ENCODE measurements around the gene XCR1. TPM values are rescaled to one million over a fixed set of nuclear protein-coding genes. Genes with fewer than 3 reads are reported as not detected.
"Not testable (repeated sequence)": the region's sequence is repeated elsewhere in the genome, so short reads cannot be mapped to it uniquely, and the experiment has no call there.

The XCR1 gene
- total and polyA plus RNA-seq, 2 donors (not counting 3 experiments of a cell fraction or from before 2014, with no cell fraction given) = not detected

- H3K36me3 ChIP-seq (ENCODE audit: control insufficient read depth in 2 of 2, extremely low read depth in 1 of 2, insufficient read depth in 2 of 2, low read length in 2 of 2) = no peaks in the 10 kb centered on the region
- TF ChIP-seq CTCF (IDR thresholded peaks at IDR 0.05; ENCODE audit: extremely low read depth in 1 of 2, insufficient read depth in 1 of 2, low read depth in 1 of 2, low read length in 2 of 2) (no peak), FOS (IDR thresholded peaks at IDR 0.05; ENCODE audit: borderline replicate concordance, insufficient read depth, low read length) (no peak), JUN (IDR thresholded peaks at IDR 0.05; ENCODE audit: borderline replicate concordance, insufficient read depth, insufficient read length, low read depth) (no peak), POLR2A (IDR thresholded peaks at IDR 0.05; ENCODE audit: low read depth, low read length) (no peak), EZH2 (IDR thresholded peaks at IDR 0.05; ENCODE audit: borderline replicate concordance, low read depth, low read length, severe bottlenecking) (no peak), MYC (IDR thresholded peaks at IDR 0.05; ENCODE audit: low read depth, low read length) (no peak), GATA2 (IDR thresholded peaks at IDR 0.05; ENCODE audit: insufficient read depth, insufficient read length, low read depth, low read length) (no peak), POLR2AphosphoS5 (IDR thresholded peaks at IDR 0.05; ENCODE audit: insufficient read depth, low read depth, low read length) (no peak)
- H3K9ac ChIP-seq (replicated peaks; ENCODE audit: extremely low read depth, insufficient read depth, low read length) = no peak overlapping the region
- no TSS peak for BruUV-seq (replicated peaks)
- H3K9me3 ChIP-seq (replicated peaks; ENCODE audit: control insufficient read depth, insufficient read depth, low read length) = no peaks in the 10 kb centered on the region
- H4K20me1 ChIP-seq (replicated peaks; ENCODE audit: control insufficient read depth, extremely low read depth, insufficient read depth, low read length) = no peaks in the 10 kb centered on the region
- no peaks in the 10 kb centered on the region for H3K9me1 ChIP-seq (replicated peaks; ENCODE audit: control insufficient read depth, extremely low read depth, insufficient read depth, low read length)
- DNase-seq (ENCODE audit: low read depth, low spot score) = no peak
- H3K4me1 ChIP-seq (ENCODE audit: control insufficient read depth, extremely low read depth, insufficient read depth, low read length) = no peaks in the 10 kb centered on the region
- ChIA-PET CTCF (interaction anchor here (1.4 kb wide), 1 partner anchor 111 kb away, joined by 4 read pairs; no protein-coding TSS in a partner anchor), POLR2A (no interaction called here)
- H3K79me2 ChIP-seq (ENCODE audit: control insufficient read depth, insufficient read depth, low read length) = no peaks in the 10 kb centered on the region
- intact Hi-C loops (cut with micrococcal nuclease) (no loop called here), dilution Hi-C loops (cut with MboI; ENCODE audit: extremely low pct_ligation_motif_present, low sequenced_read_pairs) (no loop called here)
- H3K27ac ChIP-seq (ENCODE audit: insufficient read depth, low read depth, low read length) = no peak overlapping the region
- no peak overlapping the region for H2AFZ ChIP-seq (ENCODE audit: low read depth, low read length)
- H3K4me2 ChIP-seq (ENCODE audit: insufficient read depth, low read length) = no peak overlapping the region
- no peak overlapping the region for H3K4me3 ChIP-seq (replicated peaks in 1 of 3; ENCODE audit: insufficient read depth in 1 of 3, low read depth in 1 of 3, low read length in 3 of 3)
- FAIRE-seq = no peak
- H3K27me3 ChIP-seq (ENCODE audit: control insufficient read depth in 2 of 2, insufficient read depth in 2 of 2, low read length in 2 of 2) = peaks cover 0 to 3% of the 10 kb centered on the region in 2 experiments
Measured at GRCh38 chr3:46049093-46049492, 21.8 kb upstream of the XCR1 start.

GRCh38 chr3:46046231-46046630 is 18.9 kb upstream of the XCR1 start:
- H3K27ac ChIP-seq (ENCODE audit: insufficient read depth, low read depth, low read length); DNase-seq (ENCODE audit: low read depth, low spot score); dilution Hi-C loops (cut with MboI; ENCODE audit: extremely low pct_ligation_motif_present, low sequenced_read_pairs); POLR2A ChIA-PET; CTCF ChIA-PET; BruUV-seq (replicated peaks); H3K27me3 ChIP-seq (ENCODE audit: control insufficient read depth in 2 of 2, insufficient read depth in 2 of 2, low read length in 2 of 2); H3K9me1 ChIP-seq (replicated peaks; ENCODE audit: control insufficient read depth, extremely low read depth, insufficient read depth, low read length); intact Hi-C loops (cut with micrococcal nuclease); H3K4me1 ChIP-seq (ENCODE audit: control insufficient read depth, extremely low read depth, insufficient read depth, low read length); H3K36me3 ChIP-seq (ENCODE audit: control insufficient read depth in 2 of 2, extremely low read depth in 1 of 2, insufficient read depth in 2 of 2, low read length in 2 of 2); H3K4me3 ChIP-seq (replicated peaks in 1 of 3; ENCODE audit: insufficient read depth in 1 of 3, low read depth in 1 of 3, low read length in 3 of 3); H3K79me2 ChIP-seq (ENCODE audit: control insufficient read depth, insufficient read depth, low read length); H2AFZ ChIP-seq (ENCODE audit: low read depth, low read length); FAIRE-seq; H3K4me2 ChIP-seq (ENCODE audit: insufficient read depth, low read length); H3K9me3 ChIP-seq (replicated peaks; ENCODE audit: control insufficient read depth, insufficient read depth, low read length); H3K9ac ChIP-seq (replicated peaks; ENCODE audit: extremely low read depth, insufficient read depth, low read length); H4K20me1 ChIP-seq (replicated peaks; ENCODE audit: control insufficient read depth, extremely low read depth, insufficient read depth, low read length): not testable (repeated sequence)
